ENCODE measurements around the gene UAP1L1.

DNA sequence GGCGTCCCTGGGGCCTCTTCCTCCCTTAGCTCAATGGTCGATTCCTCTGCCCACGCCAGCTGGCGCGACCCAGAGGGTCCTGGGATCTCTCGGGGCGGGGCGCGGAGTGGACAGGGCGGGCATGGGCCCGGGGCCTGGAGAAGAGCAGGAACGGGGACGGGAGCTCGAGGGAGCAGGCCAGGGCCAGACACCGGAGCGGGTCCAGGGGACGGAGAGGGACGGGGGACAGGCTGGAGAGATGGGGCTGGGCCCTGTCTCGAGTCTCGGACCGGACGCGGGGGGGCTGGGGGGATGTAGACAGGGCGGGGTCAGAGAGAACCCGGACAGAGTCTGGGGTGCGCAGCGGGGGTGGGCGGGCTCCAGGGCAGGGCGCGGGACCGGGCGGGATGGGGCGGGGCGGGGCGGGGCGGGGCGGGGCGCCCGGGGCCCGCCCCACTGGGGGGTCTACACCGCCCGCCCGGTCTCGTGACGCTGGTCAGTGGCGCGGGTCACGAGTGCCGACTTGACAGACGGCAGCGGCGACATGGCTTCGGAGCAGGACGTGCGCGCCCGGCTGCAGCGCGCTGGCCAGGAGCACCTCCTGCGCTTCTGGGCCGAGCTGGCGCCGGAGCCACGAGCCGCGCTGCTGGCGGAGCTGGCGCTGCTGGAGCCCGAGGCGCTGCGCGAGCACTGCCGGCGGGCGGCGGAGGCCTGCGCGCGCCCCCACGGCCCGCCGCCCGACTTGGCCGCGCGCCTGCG is at the start of gene UAP1L1:
- TF ChIP-seq, protein P1, sequence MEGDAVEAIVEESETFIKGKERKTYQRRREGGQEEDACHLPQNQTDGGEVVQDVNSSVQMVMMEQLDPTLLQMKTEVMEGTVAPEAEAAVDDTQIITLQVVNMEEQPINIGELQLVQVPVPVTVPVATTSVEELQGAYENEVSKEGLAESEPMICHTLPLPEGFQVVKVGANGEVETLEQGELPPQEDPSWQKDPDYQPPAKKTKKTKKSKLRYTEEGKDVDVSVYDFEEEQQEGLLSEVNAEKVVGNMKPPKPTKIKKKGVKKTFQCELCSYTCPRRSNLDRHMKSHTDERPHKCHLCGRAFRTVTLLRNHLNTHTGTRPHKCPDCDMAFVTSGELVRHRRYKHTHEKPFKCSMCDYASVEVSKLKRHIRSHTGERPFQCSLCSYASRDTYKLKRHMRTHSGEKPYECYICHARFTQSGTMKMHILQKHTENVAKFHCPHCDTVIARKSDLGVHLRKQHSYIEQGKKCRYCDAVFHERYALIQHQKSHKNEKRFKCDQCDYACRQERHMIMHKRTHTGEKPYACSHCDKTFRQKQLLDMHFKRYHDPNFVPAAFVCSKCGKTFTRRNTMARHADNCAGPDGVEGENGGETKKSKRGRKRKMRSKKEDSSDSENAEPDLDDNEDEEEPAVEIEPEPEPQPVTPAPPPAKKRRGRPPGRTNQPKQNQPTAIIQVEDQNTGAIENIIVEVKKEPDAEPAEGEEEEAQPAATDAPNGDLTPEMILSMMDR (conservative IDR thresholded peaks at IDR 0.05; ENCODE audit: low read depth, low read length): no peak
- TF ChIP-seq, protein P2, sequence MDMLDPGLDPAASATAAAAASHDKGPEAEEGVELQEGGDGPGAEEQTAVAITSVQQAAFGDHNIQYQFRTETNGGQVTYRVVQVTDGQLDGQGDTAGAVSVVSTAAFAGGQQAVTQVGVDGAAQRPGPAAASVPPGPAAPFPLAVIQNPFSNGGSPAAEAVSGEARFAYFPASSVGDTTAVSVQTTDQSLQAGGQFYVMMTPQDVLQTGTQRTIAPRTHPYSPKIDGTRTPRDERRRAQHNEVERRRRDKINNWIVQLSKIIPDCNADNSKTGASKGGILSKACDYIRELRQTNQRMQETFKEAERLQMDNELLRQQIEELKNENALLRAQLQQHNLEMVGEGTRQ (IDR thresholded peaks at IDR 0.05; ENCODE audit: low read depth, low read length): peak; percentile 51; the same call in 1 of the 2 replicates
- TF ChIP-seq BHLHE40 (IDR thresholded peaks at IDR 0.05; ENCODE audit: low read depth, low read length): peak; percentile 61; the same call in 1 of the 2 replicates
- TF ChIP-seq CHD1 (IDR thresholded peaks at IDR 0.05; ENCODE audit: low read depth, low read length): no peak
